K562 (cell line): ENCODE results near the gene GPR42. TPM values are rescaled to one million over a fixed set of nuclear protein-coding genes. Genes with fewer than 3 reads are reported as not detected.

Experiments used
- BCL6 ChIP-seq: fragments of 250-450 bp; sonication (Bioruptor Pico); IDR thresholded peaks from 2 replicates; pipeline ENCODE4 v1.4.0; 2020
- CCNT2 ChIP-seq: IDR thresholded peaks from 2 replicates; pipeline ENCODE4 v1.6.1; 2011; ENCODE audit warnings: borderline replicate concordance, low read depth, mild to moderate bottlenecking, moderate library complexity, mixed read lengths, low read length; ENCODE audit not compliant: insufficient read length; ENCODE audit errors: extremely low read depth
- EGR1 ChIP-seq: fragments of 450-650 bp; conservative IDR thresholded peaks from 2 replicates; pipeline ENCODE4 v1.6.1; 2017; ENCODE audit warnings: mild to moderate bottlenecking
- FOS ChIP-seq: IDR thresholded peaks from 3 replicates; pipeline ENCODE4 v1.6.1; 2011; ENCODE audit not compliant: insufficient read length; ENCODE audit errors: extremely low read depth
- MEF2A ChIP-seq: IDR thresholded peaks from 2 replicates; pipeline ENCODE4 v1.6.1; 2011; ENCODE audit warnings: low read depth, mild to moderate bottlenecking, low read length, moderate library complexity; ENCODE audit not compliant: control insufficient read depth
- MTA2 ChIP-seq: fragments of 450-650 bp; IDR thresholded peaks from 2 replicates; pipeline ENCODE4 v1.6.1; 2016; ENCODE audit warnings: low read depth
- NFE2L1 ChIP-seq: fragments of 450-650 bp; IDR thresholded peaks from 2 replicates; pipeline ENCODE4 v1.6.1; 2016; ENCODE audit warnings: missing genetic modification characterization, low read depth, mild to moderate bottlenecking, missing compliant biosample characterization, moderate library complexity, borderline replicate concordance
- SRSF3 ChIP-seq: fragments of 200-400 bp; formaldehyde crosslinking; IDR thresholded peaks from 2 replicates; pipeline ENCODE4 v1.6.1; 2016; ENCODE audit warnings: mild to moderate bottlenecking, low read length, moderate library complexity; ENCODE audit not compliant: insufficient read depth
- ZNF274 ChIP-seq: IDR thresholded peaks from 2 replicates; pipeline ENCODE4 v1.6.1; 2011; ENCODE audit warnings: low read depth, mild to moderate bottlenecking, low read length, moderate library complexity, borderline replicate concordance
- ZNF41 ChIP-seq: fragments of 250-450 bp; sonication (Bioruptor Pico); conservative IDR thresholded peaks from 2 replicates; pipeline ENCODE4 v1.4.0; 2020; ENCODE audit warnings: mild to moderate bottlenecking
- ZNF583 ChIP-seq: fragments of 250-450 bp; sonication (Bioruptor Pico); IDR thresholded peaks from 2 replicates; pipeline ENCODE4 v1.4.0; 2020
- polyA plus RNA-seq, 8 experiments: library from polyadenylated mRNA; depleted of rRNA in 4 of 8; stranded (reverse) in 5 of 8; unstranded in 3 of 8; fragments of >200 nt; fragmentation: Nextera tagmentation in 2 of 8; fragmentation: Illumina TruSeq in 1 of 8; extraction: Ambion mirVana in 2 of 8; extraction: Trizol in 1 of 8; gene quantifications; 2 replicates each; pipeline versions ENCODE4 v1.2.1 to v1.2.3, GENCODE V29; 2011 to 2014; ENCODE audit warnings: inconsistent platforms in 1 of 8, missing spikeins in 1 of 8
- total RNA-seq, 7 experiments: library from RNA; depleted of rRNA in 6 of 7; stranded (reverse); fragments of >200 nt in 6 of 7; fragmentation: Illumina TruSeq in 2 of 7; extraction: Trizol in 2 of 7; gene quantifications; 2 replicates each; pipeline versions ENCODE4 v1.2.1 to v1.2.3, GENCODE V29; 2011 to 2021; ENCODE audit warnings: low replicate concordance in 1 of 7
- TF ChIP-seq, protein P1 (sequence below): fragments of 450-650 bp; IDR thresholded peaks from 2 replicates; pipeline ENCODE4 v1.6.1; 2017; ENCODE audit warnings: antibody characterized with exemption
- TF ChIP-seq, protein P2 (sequence below): fragments of 200-600 bp; sonication (generic); IDR thresholded peaks from one replicate; pipeline ENCODE4 v1.6.1; 2012; ENCODE audit warnings: mild to moderate bottlenecking, low read depth, low read length, inconsistent platforms

GPR42 gene
- total and polyA plus RNA-seq, 9 of the 15 experiments (the other 6 are each of a cell fraction or from before 2014, with no cell fraction given), result not detected

DNA sequence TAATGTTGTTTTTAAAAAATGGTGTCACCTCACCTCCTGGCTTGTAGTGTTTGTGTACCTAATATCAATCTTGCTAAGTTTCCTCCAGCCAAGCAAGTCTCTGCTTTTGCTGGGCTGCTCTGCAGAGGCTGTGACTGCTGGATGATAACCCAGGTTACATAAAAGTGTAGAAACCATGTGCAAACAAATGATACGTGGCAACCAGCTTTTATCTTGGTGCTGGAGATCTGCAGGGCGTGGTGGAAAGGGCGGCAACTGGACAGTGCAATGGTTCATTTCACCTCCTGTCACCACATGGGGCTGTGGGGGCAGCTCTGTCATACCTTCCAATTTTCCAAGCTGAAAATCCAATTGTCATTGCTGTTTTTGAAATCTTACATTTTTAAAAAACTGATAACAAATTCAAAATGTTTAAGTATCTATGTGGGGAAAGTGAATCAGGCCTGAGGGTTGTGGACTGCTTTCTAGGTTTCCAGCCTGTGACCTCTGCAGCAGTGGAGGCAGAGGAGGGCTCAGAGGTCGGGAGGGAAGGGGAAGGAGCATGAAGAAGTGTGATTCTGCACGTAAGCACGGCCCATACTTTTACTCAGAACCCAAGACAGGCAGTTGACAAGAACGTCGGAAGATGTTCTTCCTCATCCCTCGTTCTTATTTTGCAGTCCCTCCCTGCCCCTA, 9.7 kb downstream of the GPR42 start (continued):
- TF ChIP-seq, protein P1, sequence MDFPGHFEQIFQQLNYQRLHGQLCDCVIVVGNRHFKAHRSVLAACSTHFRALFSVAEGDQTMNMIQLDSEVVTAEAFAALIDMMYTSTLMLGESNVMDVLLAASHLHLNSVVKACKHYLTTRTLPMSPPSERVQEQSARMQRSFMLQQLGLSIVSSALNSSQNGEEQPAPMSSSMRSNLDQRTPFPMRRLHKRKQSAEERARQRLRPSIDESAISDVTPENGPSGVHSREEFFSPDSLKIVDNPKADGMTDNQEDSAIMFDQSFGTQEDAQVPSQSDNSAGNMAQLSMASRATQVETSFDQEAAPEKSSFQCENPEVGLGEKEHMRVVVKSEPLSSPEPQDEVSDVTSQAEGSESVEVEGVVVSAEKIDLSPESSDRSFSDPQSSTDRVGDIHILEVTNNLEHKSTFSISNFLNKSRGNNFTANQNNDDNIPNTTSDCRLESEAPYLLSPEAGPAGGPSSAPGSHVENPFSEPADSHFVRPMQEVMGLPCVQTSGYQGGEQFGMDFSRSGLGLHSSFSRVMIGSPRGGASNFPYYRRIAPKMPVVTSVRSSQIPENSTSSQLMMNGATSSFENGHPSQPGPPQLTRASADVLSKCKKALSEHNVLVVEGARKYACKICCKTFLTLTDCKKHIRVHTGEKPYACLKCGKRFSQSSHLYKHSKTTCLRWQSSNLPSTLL, result no peak
- TF ChIP-seq CCNT2 (peak; percentile 92), ZNF274 (no peak), NFE2L1 (tag) (no peak), FOS (no peak), SRSF3 (no peak), ZNF41 (CRISPR knock-in tag) (no peak; the same call in 1 of the 2 replicates), EGR1 (peak; percentile 46), ZNF583 (CRISPR knock-in tag) (no peak; the same call in 1 of the 2 replicates), BCL6 (CRISPR knock-in tag) (no peak), MEF2A (no peak), MTA2 (peak; percentile 91)
- TF ChIP-seq, protein P2, sequence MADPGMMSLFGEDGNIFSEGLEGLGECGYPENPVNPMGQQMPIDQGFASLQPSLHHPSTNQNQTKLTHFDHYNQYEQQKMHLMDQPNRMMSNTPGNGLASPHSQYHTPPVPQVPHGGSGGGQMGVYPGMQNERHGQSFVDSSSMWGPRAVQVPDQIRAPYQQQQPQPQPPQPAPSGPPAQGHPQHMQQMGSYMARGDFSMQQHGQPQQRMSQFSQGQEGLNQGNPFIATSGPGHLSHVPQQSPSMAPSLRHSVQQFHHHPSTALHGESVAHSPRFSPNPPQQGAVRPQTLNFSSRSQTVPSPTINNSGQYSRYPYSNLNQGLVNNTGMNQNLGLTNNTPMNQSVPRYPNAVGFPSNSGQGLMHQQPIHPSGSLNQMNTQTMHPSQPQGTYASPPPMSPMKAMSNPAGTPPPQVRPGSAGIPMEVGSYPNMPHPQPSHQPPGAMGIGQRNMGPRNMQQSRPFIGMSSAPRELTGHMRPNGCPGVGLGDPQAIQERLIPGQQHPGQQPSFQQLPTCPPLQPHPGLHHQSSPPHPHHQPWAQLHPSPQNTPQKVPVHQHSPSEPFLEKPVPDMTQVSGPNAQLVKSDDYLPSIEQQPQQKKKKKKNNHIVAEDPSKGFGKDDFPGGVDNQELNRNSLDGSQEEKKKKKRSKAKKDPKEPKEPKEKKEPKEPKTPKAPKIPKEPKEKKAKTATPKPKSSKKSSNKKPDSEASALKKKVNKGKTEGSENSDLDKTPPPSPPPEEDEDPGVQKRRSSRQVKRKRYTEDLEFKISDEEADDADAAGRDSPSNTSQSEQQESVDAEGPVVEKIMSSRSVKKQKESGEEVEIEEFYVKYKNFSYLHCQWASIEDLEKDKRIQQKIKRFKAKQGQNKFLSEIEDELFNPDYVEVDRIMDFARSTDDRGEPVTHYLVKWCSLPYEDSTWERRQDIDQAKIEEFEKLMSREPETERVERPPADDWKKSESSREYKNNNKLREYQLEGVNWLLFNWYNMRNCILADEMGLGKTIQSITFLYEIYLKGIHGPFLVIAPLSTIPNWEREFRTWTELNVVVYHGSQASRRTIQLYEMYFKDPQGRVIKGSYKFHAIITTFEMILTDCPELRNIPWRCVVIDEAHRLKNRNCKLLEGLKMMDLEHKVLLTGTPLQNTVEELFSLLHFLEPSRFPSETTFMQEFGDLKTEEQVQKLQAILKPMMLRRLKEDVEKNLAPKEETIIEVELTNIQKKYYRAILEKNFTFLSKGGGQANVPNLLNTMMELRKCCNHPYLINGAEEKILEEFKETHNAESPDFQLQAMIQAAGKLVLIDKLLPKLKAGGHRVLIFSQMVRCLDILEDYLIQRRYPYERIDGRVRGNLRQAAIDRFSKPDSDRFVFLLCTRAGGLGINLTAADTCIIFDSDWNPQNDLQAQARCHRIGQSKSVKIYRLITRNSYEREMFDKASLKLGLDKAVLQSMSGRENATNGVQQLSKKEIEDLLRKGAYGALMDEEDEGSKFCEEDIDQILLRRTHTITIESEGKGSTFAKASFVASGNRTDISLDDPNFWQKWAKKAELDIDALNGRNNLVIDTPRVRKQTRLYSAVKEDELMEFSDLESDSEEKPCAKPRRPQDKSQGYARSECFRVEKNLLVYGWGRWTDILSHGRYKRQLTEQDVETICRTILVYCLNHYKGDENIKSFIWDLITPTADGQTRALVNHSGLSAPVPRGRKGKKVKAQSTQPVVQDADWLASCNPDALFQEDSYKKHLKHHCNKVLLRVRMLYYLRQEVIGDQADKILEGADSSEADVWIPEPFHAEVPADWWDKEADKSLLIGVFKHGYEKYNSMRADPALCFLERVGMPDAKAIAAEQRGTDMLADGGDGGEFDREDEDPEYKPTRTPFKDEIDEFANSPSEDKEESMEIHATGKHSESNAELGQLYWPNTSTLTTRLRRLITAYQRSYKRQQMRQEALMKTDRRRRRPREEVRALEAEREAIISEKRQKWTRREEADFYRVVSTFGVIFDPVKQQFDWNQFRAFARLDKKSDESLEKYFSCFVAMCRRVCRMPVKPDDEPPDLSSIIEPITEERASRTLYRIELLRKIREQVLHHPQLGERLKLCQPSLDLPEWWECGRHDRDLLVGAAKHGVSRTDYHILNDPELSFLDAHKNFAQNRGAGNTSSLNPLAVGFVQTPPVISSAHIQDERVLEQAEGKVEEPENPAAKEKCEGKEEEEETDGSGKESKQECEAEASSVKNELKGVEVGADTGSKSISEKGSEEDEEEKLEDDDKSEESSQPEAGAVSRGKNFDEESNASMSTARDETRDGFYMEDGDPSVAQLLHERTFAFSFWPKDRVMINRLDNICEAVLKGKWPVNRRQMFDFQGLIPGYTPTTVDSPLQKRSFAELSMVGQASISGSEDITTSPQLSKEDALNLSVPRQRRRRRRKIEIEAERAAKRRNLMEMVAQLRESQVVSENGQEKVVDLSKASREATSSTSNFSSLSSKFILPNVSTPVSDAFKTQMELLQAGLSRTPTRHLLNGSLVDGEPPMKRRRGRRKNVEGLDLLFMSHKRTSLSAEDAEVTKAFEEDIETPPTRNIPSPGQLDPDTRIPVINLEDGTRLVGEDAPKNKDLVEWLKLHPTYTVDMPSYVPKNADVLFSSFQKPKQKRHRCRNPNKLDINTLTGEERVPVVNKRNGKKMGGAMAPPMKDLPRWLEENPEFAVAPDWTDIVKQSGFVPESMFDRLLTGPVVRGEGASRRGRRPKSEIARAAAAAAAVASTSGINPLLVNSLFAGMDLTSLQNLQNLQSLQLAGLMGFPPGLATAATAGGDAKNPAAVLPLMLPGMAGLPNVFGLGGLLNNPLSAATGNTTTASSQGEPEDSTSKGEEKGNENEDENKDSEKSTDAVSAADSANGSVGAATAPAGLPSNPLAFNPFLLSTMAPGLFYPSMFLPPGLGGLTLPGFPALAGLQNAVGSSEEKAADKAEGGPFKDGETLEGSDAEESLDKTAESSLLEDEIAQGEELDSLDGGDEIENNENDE, result no peak
